ENCODE results near the gene ZDHHC24. TPM values are rescaled to one million over a fixed set of nuclear protein-coding genes. Genes with fewer than 3 reads are reported as not detected.

ZDHHC24 gene
- total RNA-seq, 1 donor from 2014 or later, result 6.9 TPM

DNA sequence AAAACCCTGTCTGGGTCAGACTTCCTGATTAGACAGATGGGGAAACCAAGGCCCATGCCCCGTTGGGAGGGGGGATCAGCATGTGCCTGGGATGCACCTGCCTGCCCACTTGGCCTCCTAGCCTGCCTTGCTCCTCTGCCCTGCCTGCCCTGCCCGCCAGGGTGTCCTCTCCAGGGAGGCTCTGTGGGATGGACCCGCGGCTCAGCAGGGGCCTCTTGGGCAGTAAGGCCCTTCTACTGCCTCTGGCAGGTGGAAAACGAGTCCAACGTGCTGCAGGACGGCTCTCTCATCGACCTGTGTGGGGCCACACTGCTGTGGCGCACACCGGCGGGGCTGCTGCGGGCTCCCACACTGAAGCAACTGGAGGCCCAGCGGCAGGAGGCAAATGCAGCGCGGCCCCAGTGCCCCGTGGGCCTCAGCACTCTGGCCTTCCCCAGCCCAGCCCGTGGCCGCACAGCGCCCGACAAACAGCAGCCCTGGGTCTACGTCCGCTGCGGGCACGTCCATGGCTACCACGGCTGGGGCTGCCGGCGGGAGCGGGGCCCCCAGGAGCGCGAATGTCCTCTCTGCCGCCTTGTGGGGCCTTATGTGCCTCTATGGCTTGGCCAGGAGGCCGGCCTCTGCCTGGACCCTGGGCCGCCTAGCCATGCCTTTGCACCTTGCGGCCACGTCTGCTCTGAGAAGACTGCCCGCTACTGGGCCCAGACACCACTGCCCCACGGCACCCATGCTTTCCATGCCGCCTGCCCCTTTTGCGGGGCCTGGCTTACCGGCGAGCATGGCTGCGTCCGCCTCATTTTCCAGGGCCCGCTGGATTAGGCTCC is 70.3 kb downstream of the ZDHHC24 start:
- no peak for ATAC-seq
- no peak for DNase-seq (ENCODE audit: low spot score)

DNA sequence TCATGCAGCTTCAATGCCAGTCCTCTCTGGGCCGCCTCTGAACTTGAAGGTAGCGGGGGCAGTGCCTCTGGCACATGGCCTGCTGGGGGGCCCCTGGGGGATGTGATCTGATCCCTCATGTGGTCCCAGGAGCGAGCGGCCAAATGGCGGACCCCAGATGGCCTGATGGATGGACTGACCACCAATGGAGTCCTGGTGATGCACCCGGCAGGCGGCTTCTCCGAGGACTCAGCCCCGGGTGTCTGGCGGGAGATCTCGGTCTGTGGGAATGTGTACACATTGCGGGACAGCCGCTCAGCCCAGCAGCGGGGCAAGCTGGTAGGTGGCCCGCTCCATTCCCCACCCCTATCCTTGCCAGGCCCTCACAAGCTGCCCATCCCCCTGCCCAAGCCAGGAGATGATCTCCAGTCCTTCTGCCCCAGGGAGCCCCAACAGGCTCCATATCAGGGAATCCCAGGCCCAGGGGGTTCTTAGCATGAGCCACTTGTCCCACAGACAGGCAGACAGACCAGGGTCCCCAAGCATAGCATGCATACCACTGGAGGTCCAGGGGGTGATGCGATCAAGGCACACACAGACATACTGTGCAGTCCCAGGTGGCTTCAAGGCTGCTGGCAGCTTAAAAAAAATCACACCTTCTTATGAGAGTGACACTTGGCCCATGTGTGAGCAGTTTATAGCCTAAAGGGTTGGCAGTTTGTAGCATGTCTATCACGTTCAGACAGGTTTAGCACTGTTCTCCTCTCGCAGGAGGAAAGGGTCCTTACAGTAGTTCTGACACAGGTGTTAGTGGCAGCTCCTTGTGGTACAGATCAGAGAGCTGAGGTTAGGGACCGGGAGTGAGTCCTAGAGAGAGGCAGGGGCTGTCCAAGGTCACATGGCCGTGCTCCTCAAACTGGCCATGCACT is 72.0 kb downstream of the ZDHHC24 start:
- ATAC-seq (no peak), DNase-seq (ENCODE audit: low spot score) (no peak)

DNA sequence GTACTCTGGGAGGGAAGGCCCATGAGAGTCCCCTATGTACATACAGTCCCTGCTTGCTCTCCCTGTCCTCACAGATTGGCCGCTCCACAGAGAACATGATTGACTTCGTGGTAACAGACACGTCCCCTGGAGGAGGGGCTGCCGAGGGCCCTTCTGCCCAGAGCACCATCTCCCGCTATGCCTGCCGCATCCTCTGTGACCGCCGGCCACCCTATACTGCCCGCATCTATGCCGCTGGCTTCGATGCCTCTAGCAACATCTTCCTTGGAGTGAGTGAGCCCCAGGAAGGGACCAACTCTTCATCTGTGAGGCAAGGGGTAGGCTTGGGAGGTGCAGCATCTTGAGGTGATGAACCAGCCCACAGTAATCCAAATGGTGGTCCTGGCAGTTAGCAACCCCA is 72.7 kb downstream of the ZDHHC24 start:
- DNase-seq (ENCODE audit: low spot score), result no peak
- ATAC-seq, result no peak

DNA sequence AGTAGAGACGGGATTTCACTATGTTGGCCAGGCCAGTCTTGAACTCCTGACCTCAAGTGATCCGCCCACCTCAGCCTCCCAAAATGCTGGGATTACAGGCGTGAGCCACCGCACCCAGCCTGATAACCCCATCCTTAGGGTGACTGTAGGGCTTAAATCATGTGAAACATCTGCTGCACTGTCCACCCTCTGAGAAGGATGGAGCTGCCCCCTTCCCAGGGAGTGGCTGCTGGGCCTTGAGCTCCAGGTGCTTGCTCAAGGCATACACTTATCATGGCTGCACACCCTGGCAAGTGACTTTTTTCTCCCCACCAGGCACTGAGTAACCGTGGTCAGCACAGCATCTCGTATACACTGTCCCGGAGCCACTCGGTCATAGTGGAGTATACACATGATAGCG is 73.8 kb downstream of the ZDHHC24 start:
- no peak for ATAC-seq
- no peak for DNase-seq (ENCODE audit: low spot score)

DNA sequence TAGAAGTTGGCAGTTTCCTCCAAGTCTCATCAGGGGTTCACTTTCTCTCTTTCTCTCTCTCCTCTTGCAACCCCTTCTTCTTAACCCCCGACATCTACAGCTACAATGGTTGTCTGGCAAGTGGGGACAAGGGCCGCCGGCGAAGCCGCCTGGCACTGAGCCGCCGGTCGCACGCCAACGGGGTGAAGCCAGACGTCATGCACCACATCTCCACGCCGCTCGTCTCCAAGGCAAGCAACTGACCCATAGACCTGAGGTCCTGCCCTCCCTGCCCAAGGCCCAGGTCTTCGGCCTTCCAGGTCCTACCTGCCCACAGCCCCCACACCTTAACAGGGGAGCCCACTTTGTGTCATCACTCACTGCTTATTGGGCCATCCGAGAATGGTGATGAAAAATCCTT is 74.7 kb downstream of the ZDHHC24 start:
- DNase-seq (ENCODE audit: low spot score), result no peak
- ATAC-seq, result no peak

Other genes with a start within 250 kb of the ZDHHC24 start
- gene CD248, start 229.0 kb downstream of the ZDHHC24 start, total RNA-seq, result 0.91 TPM
- gene RIN1, start 209.6 kb downstream of the ZDHHC24 start, total RNA-seq, result 0.93 TPM
- 11.2 TPM for gene BRMS1, start 200.9 kb downstream of the ZDHHC24 start, total RNA-seq
- 19.4 TPM for gene B4GAT1, start 198.4 kb downstream of the ZDHHC24 start, total RNA-seq
- gene SLC29A2, start 174.3 kb downstream of the ZDHHC24 start, total RNA-seq, result 0.48 TPM
- gene NPAS4, start 125.0 kb downstream of the ZDHHC24 start, total RNA-seq, result not detected
- 28.5 TPM for gene MRPL11, start 107.2 kb downstream of the ZDHHC24 start, total RNA-seq
- gene PELI3, start 79.1 kb downstream of the ZDHHC24 start, total RNA-seq, result 4.8 TPM
- 24.4 TPM for gene DPP3, start 65.6 kb downstream of the ZDHHC24 start, total RNA-seq
- gene BBS1, start 35.4 kb downstream of the ZDHHC24 start, total RNA-seq, result 11.6 TPM
- gene ACTN3, start 855 bp upstream of the ZDHHC24 start, total RNA-seq, result not detected
- 45.5 TPM for gene CTSF, start 22.6 kb upstream of the ZDHHC24 start, total RNA-seq
- 0.10 TPM for gene CCDC87, start 47.0 kb upstream of the ZDHHC24 start, total RNA-seq
- 68.5 TPM for gene CCS, start 47.1 kb upstream of the ZDHHC24 start, total RNA-seq
- 31.5 TPM for gene RBM14, start 70.6 kb upstream of the ZDHHC24 start, total RNA-seq
- gene RBM4, start 92.7 kb upstream of the ZDHHC24 start, total RNA-seq, result 36.3 TPM
- 8.1 TPM for gene RBM4B, start 131.8 kb upstream of the ZDHHC24 start, total RNA-seq
- gene SPTBN2, start 183.2 kb upstream of the ZDHHC24 start, total RNA-seq, result 55.1 TPM

Measured in left lobe of liver (tissue), 2 donors.